Keratinocyte (primary cell): Measurements from ENCODE around the gene NNAT. TPM values are rescaled to one million over a fixed set of nuclear protein-coding genes. Genes with fewer than 3 reads are reported as not detected.

Experiments
- DNase-seq: peaks from one replicate; pipeline ENCODE4 v3.0.0-alpha.2; 2011; ENCODE audit warnings: low read depth, missing footprints, low spot score
- FAIRE-seq: peaks from 2 replicates; lab custom pipeline; 2011; peaks lifted over from hg19 to GRCh38; lab: Jason Lieb, UNC
- H2AFZ ChIP-seq: 2 replicates; pipeline ENCODE4 v1.6.0; 2012; ENCODE audit warnings: low read length, control low read depth, inconsistent platforms; ENCODE audit not compliant: control insufficient read depth
- H3K27ac ChIP-seq: 2 replicates; pipeline ENCODE4 v1.5.1; 2011; ENCODE audit warnings: low read length; ENCODE audit not compliant: control insufficient read depth, insufficient read depth
- H3K27me3 ChIP-seq: 3 replicates; pipeline ENCODE4 v1.6.0; 2011; ENCODE audit warnings: low read length; ENCODE audit not compliant: control insufficient read depth, insufficient read depth; ENCODE audit errors: extremely low read depth
- H3K36me3 ChIP-seq, 2 experiments: 2 replicates in 1 of 2; 3 replicates in 1 of 2; pipeline ENCODE4 v1.5.1; 2011; ENCODE audit warnings: low read length in 2 of 2, mild to moderate bottlenecking in 1 of 2; ENCODE audit not compliant: control insufficient read depth in 2 of 2, insufficient read depth in 2 of 2; ENCODE audit errors: extremely low read depth in 1 of 2
- H3K4me1 ChIP-seq: 3 replicates; pipeline ENCODE4 v1.5.1; 2011; ENCODE audit warnings: low read length; ENCODE audit not compliant: control insufficient read depth, insufficient read depth; ENCODE audit errors: extremely low read depth
- H3K4me2 ChIP-seq: 3 replicates; pipeline ENCODE4 v1.6.0; 2011; ENCODE audit warnings: low read depth, low read length; ENCODE audit not compliant: control insufficient read depth, insufficient read depth; ENCODE audit errors: extremely low read depth
- H3K4me3 ChIP-seq, 3 experiments: fragments of 200-600 bp in 1 of 3; sonication (generic) in 1 of 3; 2 replicates in 2 of 3; 3 replicates in 1 of 3; pipeline ENCODE4 v1.5.1; 2011 to 2016; ENCODE audit warnings: low read length in 3 of 3, mild to moderate bottlenecking in 3 of 3, control low read depth in 2 of 3, inconsistent platforms in 1 of 3, low read depth in 1 of 3, mixed read lengths in 1 of 3, mixed run types in 1 of 3, moderate library complexity in 1 of 3; ENCODE audit not compliant: control insufficient read depth in 2 of 3, insufficient read depth in 2 of 3; ENCODE audit errors: extremely low read depth in 1 of 3
- H3K79me2 ChIP-seq: 2 replicates; pipeline ENCODE4 v1.6.0; 2012; ENCODE audit warnings: low read length; ENCODE audit not compliant: control insufficient read depth, insufficient read depth
- H3K9ac ChIP-seq: 3 replicates; pipeline ENCODE4 v1.6.0; 2011; ENCODE audit warnings: low read length; ENCODE audit not compliant: control insufficient read depth, insufficient read depth; ENCODE audit errors: extremely low read depth
- H3K9me1 ChIP-seq: 3 replicates; pipeline ENCODE4 v1.6.0; 2011; ENCODE audit warnings: low read length; ENCODE audit not compliant: control insufficient read depth, insufficient read depth; ENCODE audit errors: extremely low read depth
- H3K9me3 ChIP-seq: 2 replicates; pipeline ENCODE4 v1.5.1; 2012; ENCODE audit warnings: low read depth, low read length; ENCODE audit not compliant: control insufficient read depth
- H4K20me1 ChIP-seq: 3 replicates; pipeline ENCODE4 v1.6.0; 2011; ENCODE audit warnings: low read length; ENCODE audit not compliant: control insufficient read depth, insufficient read depth; ENCODE audit errors: extremely low read depth
- EZH2 ChIP-seq: IDR thresholded peaks from one replicate; pipeline ENCODE4 v1.6.1; 2012; ENCODE audit warnings: inconsistent platforms, mild to moderate bottlenecking, low read length, moderate library complexity
- dilution Hi-C: fragments of 300-500 bp; cut with MboI; formaldehyde crosslinking; loops from one replicate; pipeline ENCODE4 v1.7.0; 2020; ENCODE audit warnings: low sequenced_read_pairs; ENCODE audit not compliant: extremely low pct_ligation_motif_present
- polyA plus RNA-seq, 5 experiments: library from polyadenylated mRNA; depleted of rRNA in 3 of 5; stranded (reverse) in 3 of 5; stranded (forward) in 1 of 5; unstranded in 1 of 5; fragments of >200 nt; gene quantifications; 1 replicate in 1 of 5; 2 replicates in 3 of 5; 3 replicates in 1 of 5; pipeline versions ENCODE4 v1.2.1 to v1.2.3, GENCODE V29; 2011 to 2012; ENCODE audit warnings: missing spikeins in 2 of 5, low read depth in 1 of 5, low replicate concordance in 1 of 5
- TF ChIP-seq, protein P1 (sequence below), 3 experiments: IDR thresholded peaks in 1 of 3; conservative IDR thresholded peaks in 1 of 3; optimal IDR thresholded peaks in 1 of 3; 2 replicates in 2 of 3; 3 replicates in 1 of 3; pipeline versions ENCODE3 to v1.5.1; 2011; ENCODE audit warnings: low read length in 3 of 3, mild to moderate bottlenecking in 3 of 3, moderate library complexity in 2 of 3, control low read depth in 1 of 3, inconsistent platforms in 1 of 3; ENCODE audit not compliant: insufficient read depth in 2 of 3; ENCODE audit errors: extremely low read depth in 1 of 3

NNAT gene
- polyA plus RNA-seq, 1 donor (not counting 4 experiments of a cell fraction or from before 2014, with no cell fraction given), result 0.79 TPM

DNA sequence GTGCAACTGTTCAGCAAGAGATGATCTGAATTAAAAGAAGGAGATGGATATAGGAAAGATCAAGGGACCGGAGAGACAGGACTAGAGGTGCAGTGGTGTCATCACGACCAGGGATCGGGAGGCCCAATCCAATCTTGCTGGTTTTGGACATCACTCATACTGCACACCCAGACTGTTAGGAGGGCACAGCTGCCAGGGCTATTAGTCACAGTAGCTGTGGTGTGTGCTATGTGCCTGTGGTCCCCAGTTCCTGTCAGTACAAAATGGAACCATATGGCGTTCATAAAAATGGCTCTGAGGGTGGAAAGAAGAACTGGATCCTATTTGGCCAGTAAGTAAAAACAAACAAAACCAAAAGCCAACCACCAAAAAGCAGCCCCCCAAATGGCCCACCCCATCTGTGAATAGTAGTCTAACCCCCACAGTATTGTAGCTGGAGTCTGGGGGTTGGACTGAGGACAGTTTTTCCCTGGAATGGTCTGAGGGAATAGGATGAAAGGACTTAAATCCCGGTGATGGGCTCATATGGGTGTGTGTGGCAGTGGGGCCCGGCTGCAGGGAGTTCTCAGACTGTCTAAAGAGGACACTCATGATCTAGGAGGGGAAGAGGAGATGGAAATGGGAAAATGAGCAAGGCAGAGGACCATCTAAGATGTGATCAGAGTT is 9.3 kb upstream of the NNAT start:
- H3K9me3 ChIP-seq, result no peaks in the 10 kb centered on the region
- H3K9ac ChIP-seq, result no peak overlapping the region
- no peak overlapping the region for H3K4me2 ChIP-seq
- dilution Hi-C loops, result no loop called here
- DNase-seq (no peak), FAIRE-seq (peak; percentile 72)
- H4K20me1 ChIP-seq, result peaks cover 51% of the 10 kb centered on the region
- peaks cover 12% of the 10 kb centered on the region for H3K9me1 ChIP-seq
- H3K79me2 ChIP-seq, result peaks cover 59% of the 10 kb centered on the region
- H3K27ac ChIP-seq, result no peak overlapping the region
- TF ChIP-seq EZH2, result no peak
- TF ChIP-seq, protein P1, sequence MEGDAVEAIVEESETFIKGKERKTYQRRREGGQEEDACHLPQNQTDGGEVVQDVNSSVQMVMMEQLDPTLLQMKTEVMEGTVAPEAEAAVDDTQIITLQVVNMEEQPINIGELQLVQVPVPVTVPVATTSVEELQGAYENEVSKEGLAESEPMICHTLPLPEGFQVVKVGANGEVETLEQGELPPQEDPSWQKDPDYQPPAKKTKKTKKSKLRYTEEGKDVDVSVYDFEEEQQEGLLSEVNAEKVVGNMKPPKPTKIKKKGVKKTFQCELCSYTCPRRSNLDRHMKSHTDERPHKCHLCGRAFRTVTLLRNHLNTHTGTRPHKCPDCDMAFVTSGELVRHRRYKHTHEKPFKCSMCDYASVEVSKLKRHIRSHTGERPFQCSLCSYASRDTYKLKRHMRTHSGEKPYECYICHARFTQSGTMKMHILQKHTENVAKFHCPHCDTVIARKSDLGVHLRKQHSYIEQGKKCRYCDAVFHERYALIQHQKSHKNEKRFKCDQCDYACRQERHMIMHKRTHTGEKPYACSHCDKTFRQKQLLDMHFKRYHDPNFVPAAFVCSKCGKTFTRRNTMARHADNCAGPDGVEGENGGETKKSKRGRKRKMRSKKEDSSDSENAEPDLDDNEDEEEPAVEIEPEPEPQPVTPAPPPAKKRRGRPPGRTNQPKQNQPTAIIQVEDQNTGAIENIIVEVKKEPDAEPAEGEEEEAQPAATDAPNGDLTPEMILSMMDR (optimal IDR thresholded peaks at IDR 0.05 in 1 of 3, IDR thresholded peaks at IDR 0.05 in 1 of 3, conservative IDR thresholded peaks at IDR 0.05 in 1 of 3; ENCODE audit: extremely low read depth in 1 of 3, insufficient read depth in 2 of 3, low read length in 3 of 3), result no peak
- peaks cover 10% of the 10 kb centered on the region for H3K4me1 ChIP-seq
- no peak overlapping the region for H2AFZ ChIP-seq
- no peak overlapping the region for H3K4me3 ChIP-seq
- no peaks in the 10 kb centered on the region for H3K27me3 ChIP-seq
- H3K36me3 ChIP-seq, result peaks cover 42 to 64% of the 10 kb centered on the region in 2 experiments

DNA sequence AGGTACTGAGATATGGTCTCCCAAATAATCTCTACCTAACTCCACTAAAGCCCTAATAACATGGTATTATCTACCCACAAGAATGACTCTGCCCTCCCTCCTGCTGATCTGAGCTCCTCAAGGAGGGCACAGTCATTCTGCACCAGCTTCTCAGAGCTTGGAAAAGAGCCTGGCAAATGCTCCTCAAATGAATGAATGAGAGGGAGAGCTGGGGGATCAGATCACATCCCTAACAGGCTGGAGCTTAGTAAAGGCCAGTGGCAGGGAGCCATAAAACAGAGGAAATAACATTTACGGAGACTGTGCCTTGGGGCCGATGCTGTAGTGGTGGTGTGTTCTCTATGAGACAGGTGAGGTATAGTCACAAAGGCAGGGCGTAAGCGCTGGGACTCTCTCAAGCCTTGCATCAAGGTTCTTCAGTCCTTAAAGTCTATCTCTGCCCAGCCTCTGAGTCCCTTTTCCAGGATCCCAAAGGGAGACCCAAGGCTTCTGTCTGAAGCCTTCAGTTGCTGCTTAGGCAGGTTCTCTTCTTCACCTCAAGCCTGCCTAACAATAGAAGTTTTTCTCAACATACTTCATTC is 7.2 kb upstream of the NNAT start:
- peaks cover 10% of the 10 kb centered on the region for H3K4me1 ChIP-seq
- no peak overlapping the region for H3K27ac ChIP-seq
- no peak overlapping the region for H3K9ac ChIP-seq
- dilution Hi-C loops, result no loop called here
- no peaks in the 10 kb centered on the region for H3K9me3 ChIP-seq
- FAIRE-seq, result no peak
- TF ChIP-seq, protein P1 (optimal IDR thresholded peaks at IDR 0.05 in 1 of 3, IDR thresholded peaks at IDR 0.05 in 1 of 3, conservative IDR thresholded peaks at IDR 0.05 in 1 of 3; ENCODE audit: extremely low read depth in 1 of 3, insufficient read depth in 2 of 3, low read length in 3 of 3), result no peak
- no peak for TF ChIP-seq EZH2
- no peak overlapping the region for H2AFZ ChIP-seq
- DNase-seq, result no peak
- peaks cover 10% of the 10 kb centered on the region for H3K9me1 ChIP-seq
- H3K36me3 ChIP-seq, result peaks cover 50 to 79% of the 10 kb centered on the region in 2 experiments
- peaks cover 80% of the 10 kb centered on the region for H3K79me2 ChIP-seq
- no peaks in the 10 kb centered on the region for H3K27me3 ChIP-seq
- no peak overlapping the region for H3K4me2 ChIP-seq
- H4K20me1 ChIP-seq, result peaks cover 64% of the 10 kb centered on the region
- H3K4me3 ChIP-seq, result no peak overlapping the region
